A172 (cell line): ENCODE measurements around the gene MSRB2. TPM values are rescaled to one million over a fixed set of nuclear protein-coding genes. Genes with fewer than 3 reads are reported as not detected.

Experiments
- total RNA-seq: library from RNA; depleted of rRNA; stranded (reverse); fragments of >200 nt; shearing (Covaris generic); gene quantifications from 2 replicates; pipeline ENCODE4 v1.2.3, GENCODE V29; 2014; rRNA removed

Gene MSRB2
- total RNA-seq, 1 experiment from 2014 or later, result 22.8 TPM

Other genes starting within 250 kb of the MSRB2 start
- 0.31 and 0.57 TPM in 2 replicates for gene ARMC3, start 167.5 kb upstream of the MSRB2 start, total RNA-seq
- gene PTF1A, start 96.7 kb downstream of the MSRB2 start, total RNA-seq, result not detected in 2 replicates
- 1.0 TPM in 1 of 2 replicates, not detected in the other for gene C10orf67, start 249.2 kb downstream of the MSRB2 start, total RNA-seq